Mucosa of descending colon (tissue), 3 donors: ENCODE data around the gene TWF2. TPM values are rescaled to one million over a fixed set of nuclear protein-coding genes. Genes with fewer than 3 reads are reported as not detected.

ENCODE experiments used
- ATAC-seq: fragments of 200-7000 bp; cut with Tn5 transposase; one replicate; pipeline ENCODE4 v1.9.1; 2020; ENCODE audit warnings: mild to moderate bottlenecking, moderate library complexity
- DNase-seq, 3 donors: peaks; one replicate each; pipeline ENCODE4 v3.0.0-alpha.2; 2020
- H3K36me3 ChIP-seq: fragments of 200-600 bp; one replicate; pipeline ENCODE4 v1.8.0; 2021; ENCODE audit warnings: low read depth, mild to moderate bottlenecking
- H3K4me1 ChIP-seq: fragments of 200-600 bp; one replicate; pipeline ENCODE4 v1.8.0; 2021; ENCODE audit warnings: low read depth, mild to moderate bottlenecking
- H3K4me3 ChIP-seq: fragments of 200-600 bp; one replicate; pipeline ENCODE4 v1.8.0; 2021; ENCODE audit warnings: mild to moderate bottlenecking
- H3K9me3 ChIP-seq: fragments of 200-600 bp; one replicate; pipeline ENCODE4 v1.8.0; 2021; ENCODE audit warnings: mild to moderate bottlenecking
- intact Hi-C, 2 donors: fragments of 100-400 bp; cut with DNase I in 1 of 2; cut with micrococcal nuclease in 1 of 2; formaldehyde crosslinking; loops; one replicate each; pipeline versions ENCODE4 v1.11.0 to v1.11.1; 2022; cut with DNase I, micrococcal nuclease
- total RNA-seq, 3 donors: library from RNA; stranded (reverse); fragmentation: NEBNext Ultra II Directional in 2 of 3; extraction: Animal tissue kit (Norgen Biotek cat#: 25700) in 2 of 3; gene quantifications; one replicate each; pipeline versions ENCODE4 v1.2.1 to v1.2.4, GENCODE V29; 2021 to 2023
- TF ChIP-seq, protein P1 (sequence below): fragments of 200-600 bp; IDR thresholded peaks from one replicate; pipeline ENCODE4 v1.8.0; 2022; ENCODE audit warnings: antibody characterized with exemption, mild to moderate bottlenecking
- donor health status: DM: no; HTN: no; CAD: no; lungs with moderate emphysema.
- donor health status: DM: no; HTN: no; CAD: no.
- donor health status: DM: no; HTN: yes; CAD: no.

The TWF2 gene
- total RNA-seq, 3 donors from 2014 or later, result 39.1 to 41.1 (median 41.0) TPM

GRCh38 chr3:52216585-52217408 lies 22.2 kb downstream of the TWF2 start:
- ATAC-seq (peak; percentile 92), DNase-seq (peak; percentile 87 to 91 (median 89))
- H3K9me3 ChIP-seq, result no peaks in the 10 kb centered on the region
- H3K4me3 ChIP-seq, result no peak overlapping the region
- H3K36me3 ChIP-seq, result peaks cover 8% of the 10 kb centered on the region
- intact Hi-C loops, result no loop called here
- peaks cover 34% of the 10 kb centered on the region for H3K4me1 ChIP-seq
- TF ChIP-seq, protein P1, sequence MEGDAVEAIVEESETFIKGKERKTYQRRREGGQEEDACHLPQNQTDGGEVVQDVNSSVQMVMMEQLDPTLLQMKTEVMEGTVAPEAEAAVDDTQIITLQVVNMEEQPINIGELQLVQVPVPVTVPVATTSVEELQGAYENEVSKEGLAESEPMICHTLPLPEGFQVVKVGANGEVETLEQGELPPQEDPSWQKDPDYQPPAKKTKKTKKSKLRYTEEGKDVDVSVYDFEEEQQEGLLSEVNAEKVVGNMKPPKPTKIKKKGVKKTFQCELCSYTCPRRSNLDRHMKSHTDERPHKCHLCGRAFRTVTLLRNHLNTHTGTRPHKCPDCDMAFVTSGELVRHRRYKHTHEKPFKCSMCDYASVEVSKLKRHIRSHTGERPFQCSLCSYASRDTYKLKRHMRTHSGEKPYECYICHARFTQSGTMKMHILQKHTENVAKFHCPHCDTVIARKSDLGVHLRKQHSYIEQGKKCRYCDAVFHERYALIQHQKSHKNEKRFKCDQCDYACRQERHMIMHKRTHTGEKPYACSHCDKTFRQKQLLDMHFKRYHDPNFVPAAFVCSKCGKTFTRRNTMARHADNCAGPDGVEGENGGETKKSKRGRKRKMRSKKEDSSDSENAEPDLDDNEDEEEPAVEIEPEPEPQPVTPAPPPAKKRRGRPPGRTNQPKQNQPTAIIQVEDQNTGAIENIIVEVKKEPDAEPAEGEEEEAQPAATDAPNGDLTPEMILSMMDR, result no peak

DNA sequence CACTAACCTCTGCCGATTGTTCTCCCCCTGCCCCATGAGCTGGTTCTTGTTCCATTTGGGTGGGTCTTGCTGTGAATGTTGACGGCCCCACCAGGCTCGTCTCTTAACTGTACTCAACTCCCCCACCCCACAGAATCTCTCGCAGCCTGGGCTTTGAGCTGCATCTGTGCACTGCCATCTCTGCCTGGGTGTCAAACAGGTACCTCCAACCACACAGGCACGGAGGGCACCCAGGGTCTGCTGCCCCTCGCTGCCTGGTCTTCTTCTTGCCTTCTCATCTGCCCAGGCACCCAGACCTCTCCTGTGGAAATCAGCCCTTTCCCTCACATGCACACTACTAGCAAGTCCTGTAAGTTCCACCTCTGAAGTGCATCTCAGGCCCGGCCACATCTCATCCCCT lies 23.6 kb downstream of the TWF2 start:
- intact Hi-C loops, result no loop called here
- H3K9me3 ChIP-seq, result no peaks in the 10 kb centered on the region
- DNase-seq (peak in 2 of 3 donors; percentile 25 to 43), ATAC-seq (no peak)
- peaks cover 34% of the 10 kb centered on the region for H3K4me1 ChIP-seq
- TF ChIP-seq, protein P1, result no peak
- H3K4me3 ChIP-seq, result no peak overlapping the region
- peaks cover 8% of the 10 kb centered on the region for H3K36me3 ChIP-seq

DNA sequence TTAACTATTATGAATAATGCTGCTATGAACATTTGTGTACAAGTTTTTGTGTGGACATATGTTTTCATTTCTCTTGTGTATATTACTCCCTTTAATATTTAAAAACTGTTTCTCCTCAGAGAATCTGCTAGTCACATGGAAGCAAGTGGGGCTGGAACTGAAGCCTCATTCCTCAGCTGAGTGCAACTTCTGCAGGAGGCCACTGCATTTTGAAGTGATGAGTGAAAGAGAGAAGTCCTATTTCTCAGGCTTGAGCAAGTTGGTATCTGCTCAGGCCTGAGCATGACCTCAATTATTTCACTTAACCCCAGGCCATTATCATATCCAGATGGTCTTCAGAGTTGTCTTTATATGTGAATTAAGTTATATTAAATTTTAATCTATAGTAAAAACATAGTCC lies 25.1 kb downstream of the TWF2 start:
- TF ChIP-seq, protein P1, result no peak
- ATAC-seq, result no peak
- intact Hi-C loops, result no loop called here
- no peak for DNase-seq
- Histone ChIP-seq H3K4me3 (no peak overlapping the region), H3K36me3 (peaks cover 10% of the 10 kb centered on the region), H3K4me1 (peaks cover 35% of the 10 kb centered on the region), H3K9me3 (no peaks in the 10 kb centered on the region)

DNA sequence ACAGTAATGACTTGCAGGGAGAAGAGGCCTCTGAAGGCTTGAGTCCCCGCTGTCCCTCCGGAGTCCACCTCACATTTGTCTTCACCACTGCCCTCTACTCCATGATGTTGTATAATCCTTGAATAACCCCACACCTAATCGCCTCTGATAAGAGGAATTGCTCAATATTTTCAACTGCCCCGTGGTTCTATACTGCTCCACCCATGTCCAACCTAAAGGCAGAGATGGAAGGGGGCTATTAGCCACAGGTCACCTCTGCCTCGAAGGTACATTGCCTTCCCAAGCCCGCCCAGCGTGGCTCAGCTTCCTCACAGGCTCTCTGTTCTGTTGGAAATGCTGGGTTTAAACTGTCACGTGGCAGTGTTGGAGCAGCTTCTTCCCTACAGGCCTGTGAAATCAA lies 26.0 kb downstream of the TWF2 start:
- TF ChIP-seq, protein P1, result no peak
- DNase-seq (peak in 1 of 3 donors; percentile 10), ATAC-seq (no peak)
- intact Hi-C loops, result no loop called here
- H3K4me3 ChIP-seq, result no peak overlapping the region
- no peaks in the 10 kb centered on the region for H3K9me3 ChIP-seq
- H3K36me3 ChIP-seq, result peaks cover 19% of the 10 kb centered on the region
- peaks cover 26% of the 10 kb centered on the region for H3K4me1 ChIP-seq

- ATAC-seq (no peak), DNase-seq (no peak)
- TF ChIP-seq, protein P1, result no peak
- H3K9me3 ChIP-seq, result no peaks in the 10 kb centered on the region
- intact Hi-C loops, result no loop called here
- peaks cover 12% of the 10 kb centered on the region for H3K4me1 ChIP-seq
- no peak overlapping the region for H3K4me3 ChIP-seq
- H3K36me3 ChIP-seq, result peaks cover 31% of the 10 kb centered on the region
Measured at GRCh38 chr3:52211268-52211891, 27.6 kb downstream of the TWF2 start.
